Measurements from ENCODE around the gene SPARCL1. TPM values are rescaled to one million over a fixed set of nuclear protein-coding genes. Genes with fewer than 3 reads are reported as not detected.
"Not testable (repeated sequence)": the region's sequence is repeated elsewhere in the genome, so short reads cannot be mapped to it uniquely, and the experiment has no call there.

The SPARCL1 gene
- total RNA-seq, 2 donors from 2014 or later, result 836 to 868 TPM

DNA sequence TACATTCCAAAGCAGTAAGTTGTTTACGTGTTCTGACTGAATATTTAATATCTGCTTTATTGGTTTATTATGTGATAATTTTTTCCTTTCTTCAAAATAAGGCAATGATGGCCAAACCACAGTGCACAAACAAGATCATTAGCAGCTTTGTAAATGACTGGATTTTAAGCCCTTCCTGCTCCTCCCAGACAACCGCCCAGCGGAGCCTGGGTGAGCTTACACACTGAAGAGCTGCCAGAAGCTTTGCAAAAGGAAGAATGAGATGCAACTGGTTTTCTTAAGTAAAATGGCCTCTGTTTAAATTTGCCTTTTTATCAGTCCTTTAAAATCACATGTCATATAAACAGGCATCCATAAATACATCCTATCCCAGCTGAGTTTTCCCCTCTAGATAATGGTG is 52.2 kb downstream of the SPARCL1 start:
- DNase-seq (ENCODE audit: low spot score), result no peak
- intact Hi-C loops (cut with DNase I), result no loop called here

- intact Hi-C loops (cut with DNase I), result no loop called here
Measured at GRCh38 chr4:87469390-87469789, 59.8 kb downstream of the SPARCL1 start.

DNA sequence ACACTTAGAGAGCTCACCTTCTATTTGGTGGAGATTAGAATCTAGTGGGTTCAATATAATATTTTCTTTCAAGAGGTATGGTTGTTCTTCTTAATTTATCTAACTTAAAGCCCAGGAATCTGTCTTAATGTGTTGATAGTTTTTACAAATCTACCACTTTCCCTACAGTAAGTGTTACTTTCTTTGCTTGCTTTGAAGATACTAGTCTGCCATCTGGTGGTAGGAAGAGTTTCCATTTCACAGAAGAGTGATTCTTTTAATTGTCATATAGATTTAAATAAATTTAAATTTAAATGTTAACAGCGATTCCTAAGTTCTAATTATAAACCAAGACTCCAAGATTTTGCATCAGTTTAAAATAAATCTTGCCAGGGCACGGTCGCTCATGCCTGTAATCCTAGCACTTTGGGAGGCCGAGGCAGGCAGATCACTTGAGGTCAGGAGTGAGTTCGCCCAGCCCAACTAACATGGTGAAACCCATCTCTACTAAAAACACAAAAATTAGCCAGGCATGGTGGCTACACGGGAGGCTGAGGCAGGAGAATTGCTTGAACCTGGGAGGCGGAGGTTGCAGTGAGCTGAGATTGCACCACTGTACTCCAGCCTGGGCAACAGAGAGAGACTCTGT is 63.3 kb downstream of the SPARCL1 start:
- intact Hi-C loops (cut with DNase I), result no loop called here
- no peak for DNase-seq (ENCODE audit: low spot score)

More at GRCh38 chr4:87469390-87469789, 59.8 kb downstream of the SPARCL1 start:
- DNase-seq (ENCODE audit: low spot score), result no peak

DNA sequence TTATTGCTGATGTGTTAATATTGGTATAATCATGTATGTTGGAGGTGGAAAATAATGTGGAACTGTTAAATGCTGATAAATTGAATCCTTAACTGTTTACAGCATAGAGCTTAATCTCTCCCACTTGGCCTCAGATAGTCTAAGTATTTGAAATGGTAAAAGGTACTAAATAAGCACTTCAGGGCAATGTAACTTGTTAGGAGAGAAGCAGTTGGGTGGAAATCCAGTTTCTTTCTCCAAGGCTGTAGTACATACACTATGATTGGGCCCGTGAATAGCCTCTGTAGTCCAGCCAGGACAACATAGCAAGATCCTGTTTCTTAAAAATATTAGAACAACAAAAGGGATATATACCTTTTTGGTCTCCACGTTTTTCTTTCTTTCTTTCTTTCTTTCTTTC is 67.1 kb downstream of the SPARCL1 start:
- intact Hi-C loops (cut with DNase I), result loop anchor here in 1 of 2 donors (5.0 kb wide), 1 partner anchor 85 kb away; no protein-coding TSS in a partner anchor
- no peak for DNase-seq (ENCODE audit: low spot score)

DNA sequence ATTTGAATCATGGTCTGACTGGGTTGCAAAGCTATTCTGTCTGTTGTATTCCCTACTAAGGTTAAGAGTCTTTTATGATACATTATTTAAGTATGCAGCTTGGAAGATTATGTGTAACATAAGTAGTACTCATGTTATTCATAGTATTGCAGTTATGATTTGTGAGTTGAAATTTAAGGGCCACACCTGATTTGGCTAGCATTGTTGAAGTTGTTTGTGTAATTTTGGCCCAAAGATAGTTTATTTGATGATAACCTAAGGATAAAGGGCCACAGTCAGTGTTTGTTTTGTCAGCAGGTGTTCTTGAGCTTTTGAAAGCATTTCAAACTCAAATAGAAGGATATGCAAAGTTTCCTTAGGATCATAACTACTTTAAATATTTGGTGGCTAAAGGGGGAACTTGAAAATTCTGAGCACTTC is 67.9 kb downstream of the SPARCL1 start:
- DNase-seq (ENCODE audit: low spot score), result no peak
- intact Hi-C loops (cut with DNase I), result loop anchor here in 1 of 2 donors (5.0 kb wide), 1 partner anchor 84 kb away; no protein-coding TSS in a partner anchor

- intact Hi-C loops (cut with DNase I), result no loop called here
- DNase-seq (ENCODE audit: low spot score), result no peak
Measured at GRCh38 chr4:87458913-87459312, 70.3 kb downstream of the SPARCL1 start.

DNA sequence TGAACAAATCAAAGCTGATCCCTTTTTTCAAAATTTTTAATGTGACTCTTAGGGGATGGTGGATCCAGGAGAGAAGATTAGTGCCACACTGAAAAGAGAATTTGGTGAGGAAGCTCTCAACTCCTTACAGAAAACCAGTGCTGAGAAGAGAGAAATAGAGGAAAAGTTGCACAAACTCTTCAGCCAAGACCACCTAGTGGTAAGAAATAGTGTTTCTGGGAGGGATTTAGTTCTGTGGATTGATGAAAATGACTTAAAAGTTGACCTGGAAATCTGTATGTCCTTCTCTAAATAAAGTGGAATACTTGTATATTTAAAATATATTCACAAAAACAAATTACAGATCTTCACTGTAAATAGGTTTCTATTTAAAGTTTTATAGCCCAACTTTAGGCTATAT is 77.6 kb downstream of the SPARCL1 start:
- DNase-seq (ENCODE audit: low spot score), result no peak
- intact Hi-C loops (cut with DNase I), result no loop called here

GRCh38 chr4:87446375-87446774 is 82.8 kb downstream of the SPARCL1 start:
- DNase-seq (ENCODE audit: low spot score), result not testable (repeated sequence)
- intact Hi-C loops (cut with DNase I), result loop anchor here in 1 of 2 donors (10.0 kb wide), 1 partner anchor 62 kb away; no protein-coding TSS in a partner anchor

DNA sequence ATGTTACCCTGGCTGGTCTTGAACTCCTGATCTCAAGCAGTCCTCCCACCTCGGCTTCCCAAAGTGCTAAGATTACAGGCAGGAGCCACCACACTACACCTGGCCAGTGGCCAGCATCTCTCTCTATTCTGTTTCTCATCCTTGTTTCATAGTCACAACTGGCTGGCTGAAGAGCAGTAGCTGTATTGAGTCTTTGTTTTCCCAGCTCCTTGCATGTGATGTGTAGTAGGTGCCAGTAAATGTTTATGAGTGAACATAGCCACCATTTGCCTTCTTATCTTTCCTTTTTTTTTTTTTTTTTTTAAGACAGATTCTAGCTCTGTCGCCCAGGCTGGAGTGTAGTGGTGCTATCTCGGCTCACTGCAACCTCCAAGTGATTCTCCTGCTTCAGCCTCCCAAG is 83.2 kb downstream of the SPARCL1 start:
- DNase-seq (ENCODE audit: low spot score), result no peak
- intact Hi-C loops (cut with DNase I), result loop anchor here in 1 of 2 donors (10.0 kb wide), 1 partner anchor 61 kb away; no protein-coding TSS in a partner anchor

DNA sequence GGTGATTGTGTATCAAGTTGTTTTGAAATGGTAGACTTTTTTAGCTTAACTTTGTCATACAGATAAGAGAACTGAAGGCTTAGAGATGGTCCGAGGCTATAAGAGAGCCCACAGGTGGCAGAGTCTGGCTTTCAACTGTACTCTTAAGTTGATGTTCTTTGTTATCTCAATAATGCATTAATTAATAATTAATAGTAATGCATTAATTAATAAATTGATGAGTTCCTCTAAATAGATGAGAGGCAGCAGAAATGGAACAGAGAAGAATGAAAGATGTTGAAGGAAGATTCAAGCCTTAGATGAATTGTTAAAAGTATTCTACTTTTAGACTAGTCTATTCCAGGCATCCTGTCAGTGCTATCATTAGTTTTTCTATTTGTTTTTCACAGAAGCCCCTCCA is 84.4 kb downstream of the SPARCL1 start:
- intact Hi-C loops (cut with DNase I), result loop anchor here in 1 of 2 donors (10.0 kb wide), 1 partner anchor 60 kb away; no protein-coding TSS in a partner anchor
- no peak for DNase-seq (ENCODE audit: low spot score)

DNA sequence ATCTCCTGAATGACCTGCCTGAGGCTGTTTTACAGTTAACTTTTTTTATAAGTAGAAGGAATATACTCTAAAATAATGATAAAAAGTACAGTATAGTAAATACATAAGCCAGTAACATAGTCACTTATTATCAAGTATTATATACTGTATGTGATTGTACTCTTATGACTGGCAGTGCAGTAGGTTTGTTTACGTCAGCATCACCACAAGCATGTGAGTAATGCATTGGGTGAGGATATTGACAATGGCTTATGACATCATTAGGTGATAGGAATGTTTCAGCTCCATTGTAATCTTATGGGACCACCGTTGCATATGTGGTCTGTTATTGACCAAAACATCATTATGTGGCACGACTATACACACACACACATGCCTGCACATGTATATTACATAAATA is 86.3 kb downstream of the SPARCL1 start:
- intact Hi-C loops (cut with DNase I), result loop anchor here in 1 of 2 donors (10.0 kb wide), 1 partner anchor 58 kb away; no protein-coding TSS in a partner anchor
- no peak for DNase-seq (ENCODE audit: low spot score)

DNA sequence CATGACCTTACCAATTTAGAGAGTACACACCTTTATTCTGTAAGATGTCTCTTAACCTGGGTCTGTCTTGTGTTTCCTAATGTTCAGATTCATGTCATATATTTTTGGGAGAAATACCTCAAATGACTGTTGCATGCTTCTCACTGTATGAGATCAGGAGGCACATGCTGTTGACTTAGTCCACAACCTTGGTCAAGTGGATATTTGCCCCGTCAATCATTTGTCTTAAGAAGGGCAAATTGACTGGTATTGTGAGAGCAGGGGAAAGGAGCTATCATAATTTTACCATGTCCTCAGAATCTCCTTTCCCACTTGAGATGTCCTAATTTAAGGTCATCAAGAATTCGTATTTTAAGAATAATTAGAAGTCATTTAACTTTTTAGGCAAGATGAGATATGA is 95.8 kb downstream of the SPARCL1 start:
- intact Hi-C loops (cut with DNase I), result no loop called here
- DNase-seq (ENCODE audit: low spot score), result no peak

DNA sequence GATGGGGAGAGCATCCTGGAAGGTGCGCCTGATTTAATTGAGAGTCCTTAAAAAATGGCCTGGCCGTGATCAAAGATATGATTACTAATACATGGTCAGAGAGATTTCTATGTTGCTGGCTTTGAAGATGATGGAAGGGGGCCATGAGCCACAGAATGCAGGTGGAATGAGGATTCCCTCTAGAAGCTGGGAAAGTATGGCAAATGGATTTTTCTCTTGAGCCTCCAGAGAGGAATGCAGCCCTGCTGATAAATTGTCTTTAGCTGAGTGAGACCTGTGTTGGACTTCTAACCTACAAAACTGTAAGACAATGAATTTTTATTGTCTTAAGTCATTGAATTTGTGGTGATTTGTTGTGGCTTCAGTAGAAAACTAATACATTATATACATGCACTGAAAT is 99.1 kb downstream of the SPARCL1 start:
- DNase-seq (ENCODE audit: low spot score), result no peak
- intact Hi-C loops (cut with DNase I), result no loop called here

DNA sequence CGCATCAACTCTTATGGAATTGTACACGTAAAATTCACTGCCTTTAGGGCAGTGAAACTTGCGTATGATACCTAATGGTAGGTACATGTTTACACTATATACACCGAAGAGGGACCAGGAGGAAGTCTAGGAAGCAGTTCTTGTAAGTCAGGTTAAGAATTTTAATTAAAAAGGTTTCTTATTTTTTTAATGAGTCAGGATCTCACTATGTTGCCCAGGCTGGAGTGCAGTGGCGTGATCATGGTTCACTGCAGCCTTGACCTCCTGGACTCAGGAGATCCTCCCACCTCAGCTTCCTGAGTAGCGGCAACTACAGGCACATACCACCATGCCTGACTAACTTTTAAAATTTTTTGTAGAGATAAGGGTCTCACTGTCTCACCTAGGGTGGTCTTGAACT is 100.2 kb downstream of the SPARCL1 start:
- DNase-seq (ENCODE audit: low spot score), result no peak
- intact Hi-C loops (cut with DNase I), result loop anchor here in 1 of 2 donors (10.0 kb wide), 1 partner anchor 54 kb away; no protein-coding TSS in a partner anchor

DNA sequence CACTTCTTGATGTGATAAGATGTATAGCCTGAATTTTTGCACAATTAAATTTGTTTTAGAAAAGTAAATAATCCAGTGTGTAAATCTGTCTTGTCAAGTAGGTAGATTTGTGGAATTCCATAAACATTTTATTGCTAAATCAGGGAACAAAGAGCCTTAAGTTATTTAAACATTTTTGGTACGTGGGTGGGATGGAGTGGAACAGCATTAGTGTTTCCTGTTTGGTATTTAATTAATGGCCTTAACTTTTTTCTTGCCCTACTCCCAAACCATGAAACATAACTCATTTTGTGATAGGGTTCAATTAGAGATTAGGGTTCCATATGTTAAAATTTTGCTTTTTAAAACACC is 101.7 kb downstream of the SPARCL1 start:
- DNase-seq (ENCODE audit: low spot score), result no peak

DNA sequence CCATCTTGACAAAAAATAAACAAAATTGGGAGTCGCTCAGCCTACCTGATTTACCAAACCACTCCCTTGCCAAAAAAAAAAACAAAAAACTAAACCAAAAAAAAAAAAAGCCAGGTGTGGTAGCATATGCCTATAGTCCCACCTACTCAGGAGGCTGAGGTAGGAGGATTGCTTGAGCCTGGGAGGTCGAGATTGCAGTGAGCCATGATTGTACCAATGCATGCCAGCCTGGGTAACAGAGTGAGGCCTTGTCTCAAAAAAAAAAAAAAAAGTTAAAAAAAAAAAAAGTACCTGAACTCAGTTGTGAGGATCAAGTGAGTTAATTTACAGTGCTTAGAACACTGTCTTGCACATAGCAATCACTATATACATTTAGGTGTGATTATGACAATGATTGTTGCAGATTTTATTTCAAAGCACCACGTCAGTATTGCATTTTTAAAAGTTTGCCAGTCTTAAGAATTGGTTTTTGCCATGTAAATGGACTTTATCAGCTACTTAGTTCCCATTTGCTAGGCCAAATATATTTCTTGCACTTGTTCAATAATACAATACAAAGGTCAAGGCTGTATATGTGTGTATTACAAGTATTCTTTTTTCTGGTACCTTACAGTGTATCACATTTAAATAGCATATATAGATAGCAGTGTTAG is 102.2 kb downstream of the SPARCL1 start:
- intact Hi-C loops (cut with DNase I), result loop anchor here in 1 of 2 donors (10.0 kb wide), 1 partner anchor 52 kb away; no protein-coding TSS in a partner anchor
- no peak for DNase-seq (ENCODE audit: low spot score)

More for the DNA sequence above, 101.7 kb downstream of the SPARCL1 start:
- intact Hi-C loops (cut with DNase I), result loop anchor here in 1 of 2 donors (10.0 kb wide), 1 partner anchor 53 kb away; no protein-coding TSS in a partner anchor

DNA sequence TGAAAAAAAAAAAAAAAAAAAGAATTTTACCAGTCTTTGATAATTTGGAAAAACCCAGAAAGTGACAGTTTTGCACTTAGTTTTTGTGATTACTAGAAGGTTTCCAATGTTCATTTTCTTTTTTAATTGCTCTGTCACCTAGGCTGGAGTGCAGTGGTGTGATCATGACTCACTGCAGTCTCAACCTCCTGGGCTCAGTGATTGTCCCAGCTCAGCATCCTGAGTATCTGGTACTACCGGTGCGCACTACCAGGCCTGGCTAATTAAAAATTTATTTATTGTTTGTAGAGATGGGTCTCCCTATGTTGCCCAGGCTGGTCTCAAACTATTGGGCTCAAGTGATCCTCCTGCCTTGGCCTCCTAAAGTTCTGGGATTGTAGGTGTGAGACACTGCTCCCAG is 103.5 kb downstream of the SPARCL1 start:
- intact Hi-C loops (cut with DNase I), result loop anchor here in 1 of 2 donors (10.0 kb wide), 1 partner anchor 51 kb away; no protein-coding TSS in a partner anchor

DNA sequence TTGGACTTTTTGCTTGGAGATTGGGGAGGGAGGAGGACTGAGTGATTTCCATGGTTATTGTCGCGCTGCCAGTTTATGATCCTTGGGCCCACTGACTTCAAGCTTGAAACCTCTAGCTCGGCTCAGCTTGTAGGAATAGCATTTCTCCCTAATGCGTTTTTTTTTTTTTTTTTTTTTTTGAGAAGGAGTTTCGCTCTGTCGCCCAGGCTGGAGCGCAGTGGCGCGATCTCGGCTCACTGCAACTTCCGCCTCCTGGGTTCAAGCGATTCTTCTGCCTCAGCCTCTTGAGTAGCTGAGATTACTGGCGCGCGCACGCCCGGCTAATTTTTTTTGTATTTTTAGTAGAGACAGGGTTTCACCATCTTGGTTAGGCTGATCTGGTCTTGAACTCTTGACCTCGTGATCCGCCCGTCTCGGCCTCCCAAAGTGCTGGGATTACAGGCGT is 105.1 kb downstream of the SPARCL1 start:
- intact Hi-C loops (cut with DNase I), result loop anchor here in 1 of 2 donors (10.0 kb wide), 1 partner anchor 49 kb away; no protein-coding TSS in a partner anchor
- DNase-seq (ENCODE audit: low spot score), result not testable (repeated sequence)

More for the DNA sequence above, 103.5 kb downstream of the SPARCL1 start:
- no peak for DNase-seq (ENCODE audit: low spot score)
